OCI-LY7 (cell line): ENCODE data around the gene DDX50. TPM values are rescaled to one million over a fixed set of nuclear protein-coding genes. Genes with fewer than 3 reads are reported as not detected.
"Not testable (repeated sequence)": the region's sequence is repeated elsewhere in the genome, so short reads cannot be mapped to it uniquely, and the experiment has no call there.

Experiments used
- BruUV-seq: library from RNA; stranded (reverse); fragments of 400-500 nt; replicated peaks from 2 replicates; lab custom pipeline; 2021; lab: Mats Ljungman, UMichigan
- CTCF ChIA-PET: fragments of 300-600 bp; sonication (Branson Sonifier 250); formaldehyde crosslinking; loops from one replicate; lab custom pipeline; 2022; ENCODE audit warnings: antibody characterized with exemption; ENCODE audit not compliant: unreplicated experiment; lab: Charles Lee
- POLR2A ChIA-PET: fragments of 300-600 bp; sonication (Branson Sonifier 250); formaldehyde crosslinking; loops from one replicate; lab custom pipeline; 2022; ENCODE audit warnings: antibody characterized with exemption; lab: Charles Lee
- DNase-seq: peaks from one replicate; pipeline ENCODE4 v3.0.0-alpha.2; 2015; ENCODE audit warnings: low spot score
- H2AFZ ChIP-seq: fragments of 200-600 bp; sonication (generic), shearing (Covaris generic); 2 replicates; pipeline ENCODE4 v1.6.1; 2014; ENCODE audit warnings: mild to moderate bottlenecking, antibody characterized with exemption, low read length, moderate library complexity
- H3K27ac ChIP-seq: fragments of 200-600 bp; sonication (generic); 2 replicates; pipeline ENCODE4 v1.5.1; 2014; ENCODE audit warnings: mixed run types, low read depth, mild to moderate bottlenecking, moderate library complexity, low read length, inconsistent platforms; ENCODE audit not compliant: poor library complexity, severe bottlenecking
- H3K36me3 ChIP-seq: fragments of 200-600 bp; sonication (generic); 2 replicates; pipeline ENCODE4 v1.6.1; 2014; ENCODE audit warnings: mild to moderate bottlenecking, antibody characterized with exemption, low read length, moderate library complexity, mixed read lengths; ENCODE audit not compliant: insufficient read depth
- H3K4me1 ChIP-seq: fragments of 200-600 bp; sonication (generic); 2 replicates; pipeline ENCODE4 v1.5.1; 2014; ENCODE audit warnings: mild to moderate bottlenecking, low read length; ENCODE audit not compliant: insufficient read depth, poor library complexity, severe bottlenecking
- H3K4me2 ChIP-seq: fragments of 200-600 bp; sonication (generic); 2 replicates; pipeline ENCODE4 v1.6.1; 2014; ENCODE audit warnings: mild to moderate bottlenecking, low read length
- H3K4me3 ChIP-seq: fragments of 200-600 bp; sonication (generic); 2 replicates; pipeline ENCODE4 v1.5.1; 2014; ENCODE audit warnings: mild to moderate bottlenecking, low read depth, low read length; ENCODE audit not compliant: poor library complexity, severe bottlenecking
- H3K79me2 ChIP-seq: fragments of 200-600 bp; sonication (generic); 2 replicates; pipeline ENCODE4 v1.6.1; 2016; ENCODE audit warnings: low read depth, mild to moderate bottlenecking, low read length, moderate library complexity, mixed read lengths; ENCODE audit not compliant: insufficient read depth
- H3K9me2 ChIP-seq: fragments of 200-600 bp; sonication (generic); 2 replicates; pipeline ENCODE4 v1.6.1; 2016; ENCODE audit warnings: mild to moderate bottlenecking, low read length, mixed read lengths; ENCODE audit not compliant: insufficient read depth
- H3K9me3 ChIP-seq: fragments of 200-600 bp; sonication (generic); 2 replicates; pipeline ENCODE4 v1.6.1; 2014; ENCODE audit warnings: mild to moderate bottlenecking, mixed run types, low read length, mixed read lengths
- H4K20me1 ChIP-seq: fragments of 200-600 bp; sonication (generic); 2 replicates; pipeline ENCODE4 v1.6.1; 2014; ENCODE audit warnings: mild to moderate bottlenecking, antibody characterized with exemption, low read length, moderate library complexity, mixed read lengths; ENCODE audit not compliant: insufficient read depth
- CTCF ChIP-seq: fragments of 200-600 bp; sonication (generic); conservative IDR thresholded peaks from 2 replicates; pipeline ENCODE4 v1.5.1; 2014; ENCODE audit warnings: mild to moderate bottlenecking, antibody characterized with exemption, low read length, moderate library complexity, mixed read lengths
- EZH2phosphoT487 ChIP-seq: fragments of 200-600 bp; sonication (generic); IDR thresholded peaks from 2 replicates; pipeline ENCODE4 v1.6.1; 2018; ENCODE audit warnings: low read depth, borderline replicate concordance, mild to moderate bottlenecking, mixed run types, antibody characterized with exemption, low read length, moderate library complexity, mixed read lengths
- intact Hi-C: fragments of 100-400 bp; cut with micrococcal nuclease; formaldehyde crosslinking; loops from one replicate; pipeline ENCODE4 v1.10.0; 2022; ENCODE audit not compliant: unreplicated experiment
- total RNA-seq, 2 experiments: library from RNA; depleted of rRNA in 1 of 2; stranded (reverse); fragments of >200 nt in 1 of 2; shearing (Covaris generic) in 1 of 2; gene quantifications; 2 replicates each; pipeline ENCODE4 v1.2.3, GENCODE V29; 2014 to 2022

Gene DDX50
- total RNA-seq, 2 experiments from 2014 or later, result 31.1 to 49.1 TPM

- H3K27ac ChIP-seq, result no peak overlapping the region
- no peaks in the 10 kb centered on the region for H3K4me1 ChIP-seq
- POLR2A ChIA-PET, result no interaction called here
- H3K36me3 ChIP-seq, result no peaks in the 10 kb centered on the region
- BruUV-seq, result no TSS peak
- intact Hi-C loops, result no loop called here
- DNase-seq, result no peak
- TF ChIP-seq CTCF (no peak), EZH2phosphoT487 (no peak)
- H3K4me3 ChIP-seq, result no peak overlapping the region
- no peaks in the 10 kb centered on the region for H4K20me1 ChIP-seq
- no peak overlapping the region for H3K4me2 ChIP-seq
- H2AFZ ChIP-seq, result no peak overlapping the region
- H3K9me3 ChIP-seq, result peaks cover 16% of the 10 kb centered on the region; the same call in 1 of the 2 replicates
- CTCF ChIA-PET, result no interaction called here
- H3K9me2 ChIP-seq, result no peaks in the 10 kb centered on the region
- H3K79me2 ChIP-seq, result no peaks in the 10 kb centered on the region
Observed at GRCh38 chr10:68857005-68857404, 44.1 kb upstream of the DDX50 start.

GRCh38 chr10:68861253-68861652 lies 39.9 kb upstream of the DDX50 start:
- intact Hi-C loops, result no loop called here
- no peaks in the 10 kb centered on the region for H3K36me3 ChIP-seq
- H3K9me3 ChIP-seq, result peaks cover 16% of the 10 kb centered on the region; the same call in 1 of the 2 replicates
- ChIA-PET POLR2A (no interaction called here), CTCF (no interaction called here)
- no TSS peak for BruUV-seq
- no peaks in the 10 kb centered on the region for H3K9me2 ChIP-seq
- DNase-seq, result peak; percentile 26
- H3K27ac ChIP-seq, result no peak overlapping the region
- no peak overlapping the region for H2AFZ ChIP-seq
- no peak overlapping the region for H3K4me2 ChIP-seq
- no peaks in the 10 kb centered on the region for H3K4me1 ChIP-seq
- no peaks in the 10 kb centered on the region for H3K79me2 ChIP-seq
- no peak overlapping the region for H3K4me3 ChIP-seq
- TF ChIP-seq EZH2phosphoT487 (no peak), CTCF (no peak)
- H4K20me1 ChIP-seq, result no peaks in the 10 kb centered on the region

GRCh38 chr10:68864611-68865010 lies 36.5 kb upstream of the DDX50 start:
- DNase-seq, result no peak
- CTCF ChIA-PET, result no interaction called here
- Histone ChIP-seq H3K36me3 (no peaks in the 10 kb centered on the region), H4K20me1 (no peaks in the 10 kb centered on the region), H3K9me3 (peaks cover 16% of the 10 kb centered on the region; the same call in 1 of the 2 replicates), H3K79me2 (no peaks in the 10 kb centered on the region), H3K4me2 (no peak overlapping the region), H3K4me3 (no peak overlapping the region), H3K9me2 (no peaks in the 10 kb centered on the region), H3K27ac (no peak overlapping the region), H3K4me1 (no peaks in the 10 kb centered on the region), H2AFZ (no peak overlapping the region)
- intact Hi-C loops, result no loop called here
- BruUV-seq, result no TSS peak
- POLR2A ChIA-PET, result no interaction called here
- TF ChIP-seq EZH2phosphoT487 (no peak), CTCF (no peak)

- H3K4me2 ChIP-seq, H3K9me3 ChIP-seq, POLR2A ChIA-PET, H3K4me3 ChIP-seq, intact Hi-C loops, H3K9me2 ChIP-seq, H3K4me1 ChIP-seq, H4K20me1 ChIP-seq, H2AFZ ChIP-seq, H3K79me2 ChIP-seq, H3K36me3 ChIP-seq, DNase-seq, BruUV-seq, H3K27ac ChIP-seq, CTCF ChIA-PET: not testable (repeated sequence)
Observed at GRCh38 chr10:68868173-68868572, 32.9 kb upstream of the DDX50 start.
